Effector CD8-positive, alpha-beta T cell (primary cell): ENCODE measurements around the gene OSM.
"Not testable (repeated sequence)": the region's sequence is repeated elsewhere in the genome, so short reads cannot be mapped to it uniquely, and the experiment has no call there.

Source experiments
- DNase-seq: peaks from one replicate; lab custom pipeline; 2025; lab: John Stamatoyannopoulos, UW

OSM gene

DNA sequence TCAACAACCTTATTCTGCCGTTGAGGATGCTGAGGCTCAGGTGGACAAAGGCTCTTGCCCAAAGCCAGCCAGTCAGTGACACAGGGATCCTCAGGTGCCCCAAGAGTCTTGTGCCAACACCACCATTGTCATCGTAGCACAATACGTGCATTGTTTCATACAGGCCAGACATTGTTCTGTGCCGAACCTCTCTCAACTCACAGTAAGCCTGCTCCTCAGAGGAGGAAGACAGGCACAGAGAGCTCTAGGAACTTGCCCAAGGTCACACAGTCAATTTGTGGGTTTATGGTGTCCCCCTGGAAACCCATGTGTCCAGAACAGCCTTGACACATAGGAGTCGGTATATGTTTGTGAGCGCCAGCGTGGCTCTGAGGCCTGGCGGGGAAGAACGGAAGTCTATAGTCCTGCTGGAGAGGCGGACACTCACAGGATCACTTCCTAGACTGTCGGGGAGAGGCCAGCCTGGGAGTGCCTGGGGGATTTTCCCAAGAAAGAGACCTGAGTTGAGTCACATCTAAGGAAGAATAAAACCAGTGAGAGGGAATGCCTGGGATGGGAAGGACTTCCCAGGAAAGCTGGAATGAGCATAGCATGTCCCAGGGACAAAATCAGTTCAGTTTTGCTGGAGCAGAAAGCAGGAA, 40.3 kb downstream of the OSM start:
- DNase-seq: no peak

GRCh38 chr22:30225220-30225927, 41.3 kb downstream of the OSM start:
- no peak for DNase-seq

DNA sequence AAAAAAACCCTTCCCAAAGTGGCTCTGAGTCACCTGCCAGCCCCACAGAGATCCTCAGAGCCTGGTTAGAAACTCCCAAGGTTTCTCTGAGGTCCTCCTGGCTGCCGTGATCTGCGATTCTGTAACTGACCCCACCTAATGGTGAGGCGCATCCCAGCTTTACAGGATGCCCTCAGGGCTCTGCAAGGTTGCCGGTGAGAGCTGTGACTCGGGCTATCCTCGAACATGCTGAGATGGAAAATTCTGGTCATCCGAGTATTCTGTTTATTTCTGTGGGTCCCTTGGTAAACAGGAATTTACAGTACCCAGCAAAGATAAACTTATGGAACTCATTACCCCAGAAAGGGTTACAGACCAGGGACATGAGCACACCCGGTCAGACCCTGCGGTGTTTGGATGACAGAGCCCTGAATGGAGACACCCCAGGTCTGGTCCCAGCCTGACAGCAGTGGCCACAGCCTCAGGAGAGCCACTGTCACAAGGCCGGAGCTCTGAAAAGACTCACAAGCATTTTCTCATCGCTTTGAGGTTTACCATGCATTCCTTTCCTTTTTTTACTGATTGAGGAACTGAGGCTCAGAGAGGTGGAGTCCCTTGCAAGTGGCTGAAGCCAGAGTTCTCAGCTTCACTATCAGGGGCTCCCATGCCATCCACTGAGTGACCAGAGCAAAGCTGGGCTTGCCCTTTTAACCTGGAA, 42.3 kb downstream of the OSM start:
- DNase-seq: no peak

DNA sequence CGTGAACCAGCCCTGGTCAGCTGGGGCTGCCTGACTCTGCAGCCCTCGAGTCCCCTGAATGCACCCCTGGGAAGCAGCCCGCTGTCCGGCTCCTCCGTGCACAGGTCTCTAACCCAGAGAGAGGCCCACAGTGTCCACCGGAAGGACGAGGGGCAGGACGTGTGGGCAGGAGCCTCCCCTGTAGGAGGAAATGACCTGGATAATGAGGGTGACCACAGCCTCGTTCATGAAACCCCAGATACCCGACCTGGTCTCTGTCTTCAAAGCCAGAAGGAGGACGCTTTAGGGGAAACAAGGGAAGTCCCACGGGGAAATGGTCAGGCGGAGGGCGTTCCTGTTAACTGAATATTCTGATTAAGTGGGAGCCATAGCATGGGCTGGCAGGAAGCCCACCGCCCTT, 43.3 kb downstream of the OSM start:
- DNase-seq: no peak

DNA sequence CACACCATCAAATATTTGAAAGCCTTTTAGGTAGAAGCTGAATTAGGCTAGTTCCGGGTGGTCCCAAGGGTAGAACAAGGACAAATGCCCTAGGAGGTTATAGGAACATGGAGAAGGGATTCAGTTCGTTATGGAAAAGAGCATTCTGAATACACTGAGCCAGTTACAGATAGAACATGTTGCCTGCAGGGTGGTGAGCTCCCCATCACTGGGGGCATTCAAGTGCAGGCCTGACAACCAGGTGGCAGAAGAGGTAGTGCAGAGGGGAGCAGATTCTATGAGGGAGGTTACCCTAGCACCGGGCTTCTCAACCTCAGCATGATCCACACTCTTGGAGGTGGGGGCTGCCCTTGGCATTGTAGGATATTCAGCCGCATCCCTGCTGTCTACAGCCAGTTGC, 44.3 kb downstream of the OSM start:
- no peak for DNase-seq

DNA sequence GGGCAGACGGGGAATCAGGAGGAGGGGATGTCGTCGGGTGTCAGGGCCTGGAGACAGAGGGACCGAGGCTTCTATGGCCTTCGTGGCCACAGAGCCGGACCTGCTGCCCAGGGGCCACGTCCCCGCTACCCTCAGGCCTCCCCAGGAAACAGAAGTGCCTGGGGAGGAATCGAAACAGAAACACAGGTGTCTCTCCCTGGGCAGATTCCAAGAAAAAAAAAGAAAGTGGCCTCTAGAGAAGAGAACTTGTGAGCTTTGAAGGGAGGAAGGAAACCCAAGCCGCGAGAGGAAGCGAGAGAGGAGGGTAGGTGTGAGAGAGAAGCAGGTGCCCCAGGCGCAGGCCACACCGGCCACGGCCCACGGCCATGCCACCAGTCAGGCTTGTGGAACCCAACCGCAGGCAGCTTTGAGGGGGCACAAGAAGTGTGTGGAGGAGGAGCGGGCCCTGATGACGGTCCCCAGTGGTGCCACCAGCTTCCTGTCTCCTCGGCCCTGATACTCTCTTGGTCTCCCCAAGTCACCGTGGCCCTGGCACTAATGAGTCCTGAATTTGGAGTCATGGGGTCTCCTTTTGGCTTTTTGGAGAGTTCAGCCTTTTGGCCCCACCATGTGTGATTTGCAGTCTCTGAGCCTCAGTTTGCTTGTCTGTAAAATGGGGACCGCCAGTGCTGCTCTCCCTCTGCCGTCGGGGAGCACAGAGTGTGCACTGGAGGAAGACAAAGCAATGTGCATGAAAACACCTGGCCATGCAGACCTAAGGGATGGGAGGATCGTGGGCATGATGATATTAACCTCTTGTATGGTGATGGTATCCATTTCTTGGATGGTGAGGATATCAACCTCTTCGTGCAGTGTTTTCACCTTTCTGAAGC, 45.3 kb downstream of the OSM start:
- DNase-seq: peak; percentile 22

GRCh38 chr22:30220338-30221012, 46.2 kb downstream of the OSM start:
- DNase-seq: no peak

- DNase-seq: no peak
Measured at GRCh38 chr22:30219668-30220278, 46.9 kb downstream of the OSM start.

- no peak for DNase-seq
Measured at GRCh38 chr22:30219049-30219654, 47.5 kb downstream of the OSM start.

DNA sequence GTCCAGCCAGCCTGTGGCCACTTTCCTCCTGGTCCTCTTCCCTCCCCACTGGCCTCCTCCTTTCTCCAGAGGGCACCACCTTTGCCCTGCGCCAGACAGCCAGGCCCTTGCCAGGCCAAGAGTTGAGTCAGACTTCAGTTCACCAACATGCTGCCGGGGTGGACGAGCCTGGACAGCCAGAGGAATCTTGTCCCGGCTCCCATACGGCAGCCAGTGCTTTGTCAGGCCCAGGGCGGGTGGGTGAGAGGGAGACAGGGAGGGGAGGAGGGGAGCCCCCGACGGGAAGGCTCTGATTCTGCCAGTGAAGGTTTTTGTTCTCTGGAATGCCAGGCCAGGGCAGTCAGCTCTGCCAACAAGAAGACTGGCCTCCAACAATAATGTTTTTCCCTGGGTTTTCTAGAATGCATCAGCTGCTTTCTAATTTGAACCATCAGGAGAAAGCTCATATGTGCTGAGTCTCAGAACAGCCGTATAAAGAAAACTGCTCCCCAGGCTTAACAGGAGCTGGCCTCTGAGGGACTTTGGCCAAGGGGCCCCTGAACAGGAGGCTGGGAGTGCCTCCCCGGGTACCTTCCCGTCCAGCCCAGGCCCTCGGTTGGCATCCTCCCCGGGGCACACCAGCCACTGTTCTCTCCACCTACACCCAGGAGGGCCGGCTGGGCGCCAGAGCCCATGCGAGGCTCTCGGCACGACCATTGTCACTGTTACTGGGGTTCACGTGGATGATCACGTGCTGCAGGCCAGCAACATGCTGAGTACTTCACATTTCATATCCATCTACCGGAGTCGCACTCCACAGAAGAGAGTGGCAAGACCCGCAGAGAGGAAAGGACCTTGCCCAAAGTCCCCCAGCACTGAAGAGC, 48.7 kb downstream of the OSM start:
- DNase-seq: no peak

DNA sequence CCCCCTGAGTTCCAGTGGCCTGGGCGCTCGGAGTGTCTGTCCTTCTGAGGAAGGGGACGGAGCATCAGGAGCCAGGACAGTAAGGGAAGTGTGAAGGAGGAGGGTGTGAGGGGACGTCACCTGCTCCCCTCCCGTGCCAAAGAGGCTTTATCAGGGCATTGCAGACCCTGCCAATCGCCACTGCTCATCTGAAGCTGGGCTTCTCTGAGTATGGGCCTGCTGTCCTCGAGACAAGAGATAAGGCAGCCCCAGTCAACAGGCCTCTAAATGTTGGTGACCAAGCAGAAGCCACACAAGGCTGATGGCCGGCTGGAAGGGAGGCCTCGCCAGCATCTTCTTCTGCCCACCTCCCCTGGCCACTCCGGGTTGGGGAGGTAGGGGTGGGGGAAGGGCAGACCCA, 49.9 kb downstream of the OSM start:
- DNase-seq: no peak

- not testable (repeated sequence) for DNase-seq
Measured at GRCh38 chr22:30216272-30216671, 50.4 kb downstream of the OSM start.

- DNase-seq: no peak
Measured at GRCh38 chr22:30214703-30215407, 51.8 kb downstream of the OSM start.

GRCh38 chr22:30212996-30213441, 53.6 kb downstream of the OSM start:
- DNase-seq: no peak
